COR-L47 (cell line): Measurements from ENCODE around the gene MAGIX.

ENCODE experiments used
- DNase-seq: peaks from one replicate; lab custom pipeline; 2025; lab: John Stamatoyannopoulos, UW

MAGIX gene

DNA sequence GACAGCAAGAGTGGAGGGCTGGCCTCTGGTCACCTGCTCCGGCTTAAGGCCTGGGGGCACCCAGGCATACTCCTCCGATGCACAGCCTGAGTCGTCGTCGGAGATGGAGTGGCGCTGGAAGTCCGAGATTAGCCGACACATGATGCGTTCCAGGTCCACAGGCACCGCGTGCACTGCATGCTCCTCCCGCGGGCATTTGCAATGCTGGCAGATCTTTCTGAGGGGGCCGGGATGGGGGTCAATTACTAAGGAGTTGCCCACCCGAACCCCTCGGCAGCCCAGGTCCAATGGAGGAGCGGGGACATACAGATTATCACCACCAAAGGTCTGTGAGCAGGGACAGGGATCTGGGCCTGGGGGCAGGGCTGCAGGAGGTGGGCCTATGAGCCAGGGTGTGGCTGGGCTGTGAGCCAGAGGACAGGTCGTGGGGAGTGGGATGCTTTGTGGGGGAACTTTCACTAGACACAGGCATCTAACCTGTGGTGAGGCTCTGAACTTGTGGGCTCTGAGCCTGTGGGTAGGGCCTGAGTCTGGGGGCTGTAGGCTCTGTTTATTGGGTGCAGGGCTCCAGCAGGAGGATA is 21.2 kb downstream of the MAGIX start:
- no peak for DNase-seq

DNA sequence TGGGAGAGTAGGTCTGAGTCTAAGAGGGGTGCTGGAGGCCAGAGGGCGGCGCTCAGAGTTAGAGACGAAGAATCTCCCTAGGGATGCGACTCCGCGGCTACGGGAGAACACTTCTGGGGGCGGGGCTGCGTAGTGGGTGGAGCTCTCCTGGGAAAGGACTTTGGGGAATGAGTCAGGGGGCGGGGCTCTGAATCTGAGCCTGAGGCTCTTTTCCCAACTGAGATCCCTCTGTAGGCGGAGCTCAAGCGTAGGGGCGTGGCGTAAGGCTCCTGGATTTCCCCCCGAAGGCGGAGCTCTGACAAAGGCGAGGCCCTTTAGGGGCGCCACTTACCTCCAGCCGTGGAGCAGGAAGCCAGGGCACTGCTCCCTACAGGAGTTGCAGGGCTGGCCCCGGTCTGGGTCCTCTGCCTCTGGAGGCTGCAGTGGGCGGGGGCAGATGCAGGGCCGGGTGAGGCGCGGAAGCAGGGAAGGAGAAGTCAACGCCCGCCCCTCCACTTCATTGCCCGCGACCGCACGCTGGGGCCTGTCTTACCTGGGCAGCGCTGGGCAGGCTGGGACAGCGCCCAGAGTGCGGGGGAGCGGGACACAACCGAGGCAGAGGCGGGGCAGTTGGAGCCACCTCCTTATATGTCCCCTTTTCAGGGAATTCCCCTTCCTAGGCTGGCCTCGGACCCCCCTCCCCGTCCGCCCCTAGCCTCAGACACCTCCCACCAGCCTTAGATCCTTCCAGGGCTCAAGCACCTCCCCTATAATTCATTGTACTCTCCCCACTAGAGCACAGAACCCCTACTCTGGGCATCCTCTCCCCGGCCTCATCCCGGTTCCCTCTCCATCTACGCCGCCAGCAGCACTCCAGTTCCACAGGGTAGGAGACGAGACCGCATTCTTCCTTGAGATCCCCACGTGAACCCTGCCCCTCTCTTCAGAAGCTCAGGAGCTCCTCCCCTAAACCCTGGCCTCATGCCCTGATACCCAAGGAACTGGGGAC is 22.0 kb downstream of the MAGIX start:
- DNase-seq = peak; percentile 86

DNA sequence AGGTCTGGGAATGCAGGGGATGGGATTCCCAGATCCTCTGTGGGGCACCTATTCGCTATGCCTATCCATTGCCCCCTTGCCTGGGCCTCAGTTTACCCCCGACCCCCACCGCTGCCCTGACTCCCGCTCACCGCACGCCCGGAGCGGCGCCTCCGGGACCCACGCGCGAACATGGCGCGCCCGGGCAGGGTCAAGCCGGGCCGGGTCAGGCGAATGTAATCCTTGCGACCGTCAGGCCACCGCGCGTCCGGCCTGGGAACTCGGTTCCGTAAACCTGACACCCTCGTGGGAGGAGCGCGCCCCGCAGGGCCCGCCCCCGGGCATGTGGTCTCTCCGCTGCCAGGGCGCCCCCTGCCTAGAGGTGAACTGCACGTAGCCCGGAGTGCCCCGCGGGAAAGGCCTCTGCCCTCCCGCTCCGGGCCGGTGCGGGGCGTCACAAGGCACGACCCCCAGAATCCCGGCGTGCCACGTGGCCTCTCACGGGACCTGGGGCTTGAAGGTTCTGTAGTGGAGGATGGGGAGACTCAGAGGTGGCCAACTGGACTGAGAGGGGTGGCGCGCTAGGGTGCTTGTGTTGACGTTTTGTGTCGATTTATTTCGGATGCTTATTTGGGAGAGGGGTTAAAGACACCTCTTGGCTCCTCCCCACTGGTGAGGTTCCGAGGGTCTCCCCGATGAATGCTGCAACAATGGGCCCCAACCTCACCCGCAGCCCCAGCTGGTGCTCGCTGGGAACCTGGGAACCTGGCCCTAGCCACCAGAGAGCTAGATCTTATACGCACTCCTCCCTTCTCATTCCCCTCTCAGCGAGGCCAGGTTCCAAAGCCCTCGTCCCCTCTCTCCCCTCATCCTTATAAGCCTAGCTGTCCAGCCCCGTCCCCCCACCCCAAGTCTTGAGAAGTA is 23.8 kb downstream of the MAGIX start, which contains the start of gene PRICKLE3:
Gene PRICKLE3, minus strand, starts transcription at position 249 of the 903 bp plus-strand sequence. Its CDS starts 76 bp downstream, at position 173.
- DNase-seq = peak; percentile 15

DNA sequence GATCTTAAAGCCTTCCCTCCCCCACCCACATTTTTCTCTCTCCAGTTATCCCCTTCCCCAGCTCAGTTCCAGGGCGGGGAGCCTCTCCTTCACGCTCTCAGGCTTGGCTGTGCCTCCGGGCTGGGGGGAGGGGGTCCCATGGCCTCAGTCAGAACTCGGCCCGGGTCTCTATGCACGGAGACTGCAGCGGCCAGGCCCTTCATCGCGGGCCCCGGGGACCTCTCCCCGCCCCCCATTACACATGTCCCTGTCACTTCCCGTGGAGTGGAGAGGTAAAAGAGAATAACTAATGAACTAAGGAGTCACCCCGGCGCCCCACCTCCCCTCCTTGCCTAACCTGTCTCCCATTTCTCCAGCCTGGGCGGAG is 24.5 kb downstream of the MAGIX start:
- no peak for DNase-seq

DNA sequence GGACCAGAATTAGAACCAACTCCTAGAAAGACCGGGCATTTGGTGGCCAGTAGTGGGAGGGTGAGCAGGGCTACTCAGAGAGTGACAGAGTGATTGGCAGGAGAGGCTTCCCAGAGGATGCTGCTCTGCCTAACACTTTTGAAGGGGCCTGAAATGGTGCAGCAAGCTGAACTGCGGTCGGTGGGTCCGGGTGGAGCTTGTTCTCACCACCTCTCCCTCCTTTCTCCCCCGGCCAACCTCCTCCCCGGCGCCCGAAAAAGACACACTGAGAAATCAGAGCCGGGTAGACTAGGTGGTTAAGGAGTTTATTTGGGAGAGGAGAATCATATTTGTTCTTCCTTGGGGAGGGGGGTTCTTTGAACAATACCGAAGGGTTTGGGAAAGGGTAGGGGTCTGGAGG is 25.0 kb downstream of the MAGIX start:
- DNase-seq = no peak

DNA sequence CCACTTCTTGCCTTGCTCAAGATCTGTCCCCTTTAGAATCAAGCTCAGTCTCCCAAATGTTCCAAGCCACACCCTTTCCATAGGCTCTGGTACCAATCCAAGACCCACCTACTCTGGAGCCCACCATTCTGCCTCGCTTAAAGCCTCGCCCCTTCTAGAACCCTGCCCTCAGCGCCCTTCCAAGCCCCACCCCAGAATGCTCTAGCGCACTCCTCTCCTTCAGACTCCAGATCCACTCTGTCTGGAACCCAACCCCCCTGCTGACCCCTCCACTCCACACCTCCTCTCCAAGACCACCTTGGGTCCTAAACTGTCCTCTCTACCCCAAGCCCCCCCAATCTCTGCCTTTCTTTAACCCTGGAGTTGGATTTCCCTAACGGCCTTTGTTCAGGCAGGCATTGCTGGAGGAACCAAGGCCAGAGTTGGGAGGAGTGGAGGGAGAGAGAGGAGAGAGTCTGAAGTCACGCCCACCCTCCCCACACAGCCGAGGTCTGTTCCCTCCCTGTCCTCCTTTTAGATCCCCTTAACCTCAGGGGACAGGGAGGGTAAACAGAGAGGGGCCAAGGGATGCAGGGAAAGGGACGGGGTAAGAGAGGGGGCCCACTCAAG is 26.0 kb downstream of the MAGIX start:
- no peak for DNase-seq

DNA sequence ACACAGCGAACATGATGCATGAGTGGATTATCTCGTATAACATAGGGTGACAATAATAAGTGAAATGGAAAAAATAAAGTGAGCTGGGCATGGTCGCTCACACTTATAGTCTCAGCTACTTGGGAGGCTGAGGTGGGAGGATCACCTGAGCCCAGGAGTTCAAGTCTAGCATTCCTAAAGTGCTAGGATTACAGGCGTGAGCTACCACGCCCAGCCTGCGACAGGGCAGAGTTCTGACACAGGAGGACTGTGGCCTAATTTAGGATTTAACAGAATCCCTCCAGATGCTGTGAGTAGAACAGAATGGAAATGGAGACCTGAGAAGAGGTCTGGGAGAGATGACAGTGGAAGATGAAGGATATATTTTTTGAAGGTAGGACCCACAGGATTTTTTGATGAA is 27.0 kb downstream of the MAGIX start:
- DNase-seq = no peak

DNA sequence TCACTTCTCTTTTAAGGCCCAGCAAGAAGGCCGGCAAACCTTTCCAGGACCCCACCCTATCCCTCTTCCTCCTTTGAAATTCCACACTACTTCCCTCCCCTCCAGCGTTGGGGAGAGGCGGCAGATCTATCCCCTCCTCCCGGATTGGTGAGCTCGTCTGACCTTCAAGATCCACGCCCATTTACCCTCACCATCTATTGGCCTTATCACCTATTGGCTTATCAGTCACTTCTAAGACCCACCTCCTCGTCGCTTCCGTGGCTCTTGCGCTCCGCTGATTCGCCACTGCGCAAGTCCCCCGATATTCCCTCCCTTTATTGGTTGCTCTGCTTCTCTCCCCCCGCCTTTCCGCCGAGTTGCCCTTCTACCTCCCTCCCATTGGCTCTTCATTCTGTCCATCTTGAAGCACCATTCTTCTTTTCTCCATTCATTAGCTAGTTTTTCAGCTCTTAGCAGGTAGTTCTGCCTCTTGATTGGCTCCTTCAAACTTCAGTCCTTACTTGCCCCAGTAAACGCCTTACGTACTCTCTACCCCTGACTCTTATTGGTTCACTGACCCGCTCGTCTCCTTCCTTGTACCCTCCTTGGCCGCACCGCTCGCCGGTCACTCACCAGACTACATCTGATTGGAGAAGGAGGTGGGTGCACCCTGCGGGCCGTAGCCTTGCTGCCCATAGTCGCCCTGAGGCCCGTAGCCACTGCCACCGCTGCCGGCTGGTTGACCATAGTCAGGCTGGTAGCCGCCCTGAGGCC is 28.4 kb downstream of the MAGIX start:
- peak; percentile 92 for DNase-seq

DNA sequence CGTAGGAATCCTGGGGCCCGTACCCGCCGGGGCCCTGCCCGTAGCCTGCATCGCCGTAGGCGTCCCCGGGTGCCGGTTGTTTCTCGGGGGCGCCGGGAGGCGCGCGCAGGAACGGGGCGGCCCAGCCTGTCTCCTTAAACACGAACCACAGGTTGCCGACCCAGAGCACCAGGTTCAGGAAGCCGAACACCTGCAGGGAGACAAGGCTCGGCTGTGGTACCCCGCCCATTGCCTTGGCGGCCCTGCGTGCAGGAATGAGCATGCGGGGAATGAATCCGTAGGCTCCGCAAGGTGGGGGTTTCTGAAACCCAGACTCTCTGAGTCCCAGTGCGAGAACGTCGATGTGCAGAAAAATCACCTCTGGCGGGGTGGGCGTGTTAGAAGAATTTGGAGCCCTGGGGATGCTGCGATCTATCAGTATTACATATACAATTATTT is 29.0 kb downstream of the MAGIX start:
- no peak for DNase-seq

DNA sequence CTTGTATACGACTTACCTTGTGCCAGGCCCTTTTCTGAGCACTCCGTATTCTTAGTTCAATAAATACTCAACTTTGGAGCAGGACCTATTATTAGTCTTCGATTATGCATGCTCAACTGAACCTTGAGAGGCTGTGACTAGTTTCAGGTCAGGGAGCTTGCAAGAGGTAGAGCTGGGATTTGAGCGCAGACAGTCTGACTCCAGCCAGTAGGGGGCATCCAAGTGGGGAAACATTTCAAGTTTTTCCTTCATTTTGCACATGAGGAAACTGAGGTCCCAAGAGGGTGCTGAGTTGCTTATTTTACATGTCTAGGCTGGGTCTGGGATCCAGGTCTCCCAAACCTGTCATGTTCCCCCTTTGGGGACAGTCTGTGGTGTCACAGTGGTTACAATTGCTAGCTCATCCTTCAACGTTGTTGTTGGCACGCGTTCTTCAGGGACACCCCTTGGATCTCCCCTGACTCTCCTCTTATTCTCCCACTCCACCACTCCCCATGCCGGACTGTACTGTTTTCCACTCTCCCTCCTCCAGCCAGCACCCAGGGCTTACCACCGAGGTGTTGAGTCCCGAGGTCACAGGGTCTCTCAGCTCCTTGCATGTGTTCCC is 30.3 kb downstream of the MAGIX start:
- no peak for DNase-seq

DNA sequence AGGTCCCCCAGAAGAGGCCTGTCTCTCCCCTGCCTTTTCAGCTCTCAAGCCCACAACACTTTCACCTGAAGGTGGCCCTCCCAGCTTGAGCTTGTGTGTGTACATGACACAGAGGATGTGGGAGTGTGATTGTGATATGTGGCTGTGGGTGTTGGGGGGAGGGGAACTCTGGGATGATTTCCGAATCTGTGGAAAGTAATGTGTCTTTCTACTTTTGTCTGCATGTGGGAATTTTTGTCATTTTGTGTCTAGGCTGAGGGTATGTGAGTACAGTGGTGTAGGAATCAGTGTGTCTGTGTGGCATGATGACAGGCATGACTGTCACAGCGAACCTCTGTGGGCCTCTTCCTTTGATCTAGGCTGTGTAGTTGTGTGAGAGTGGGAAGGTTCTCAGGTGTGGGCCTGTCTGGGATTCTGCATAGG is 31.0 kb downstream of the MAGIX start:
- no peak for DNase-seq

DNA sequence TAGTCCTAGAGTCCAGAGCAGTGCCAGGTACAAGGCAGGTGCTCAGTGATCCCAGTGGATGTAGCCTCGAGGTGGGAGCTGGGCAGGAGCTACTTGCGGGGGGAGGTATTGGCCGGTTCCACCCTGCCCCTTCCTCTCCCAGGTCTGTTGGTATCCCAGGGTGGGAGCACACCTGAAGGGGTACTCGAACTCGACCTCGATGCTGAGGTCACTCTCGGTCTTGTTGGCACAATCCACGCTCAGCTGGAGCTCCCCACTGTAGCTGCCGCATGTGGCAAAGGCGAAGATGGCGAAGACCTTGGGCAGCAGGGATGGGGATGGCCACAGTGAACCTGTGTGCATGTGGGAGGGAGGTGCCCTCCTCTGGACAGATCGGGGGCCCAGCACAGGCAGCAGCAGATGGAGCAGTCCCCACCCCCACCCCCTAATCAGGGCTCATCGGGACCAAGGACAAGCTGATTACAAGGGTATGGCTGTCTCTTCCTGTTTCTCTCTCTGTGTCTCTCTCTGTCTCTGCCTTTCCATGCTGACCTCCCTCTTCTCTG is 35.1 kb downstream of the MAGIX start:
- DNase-seq = no peak

DNA sequence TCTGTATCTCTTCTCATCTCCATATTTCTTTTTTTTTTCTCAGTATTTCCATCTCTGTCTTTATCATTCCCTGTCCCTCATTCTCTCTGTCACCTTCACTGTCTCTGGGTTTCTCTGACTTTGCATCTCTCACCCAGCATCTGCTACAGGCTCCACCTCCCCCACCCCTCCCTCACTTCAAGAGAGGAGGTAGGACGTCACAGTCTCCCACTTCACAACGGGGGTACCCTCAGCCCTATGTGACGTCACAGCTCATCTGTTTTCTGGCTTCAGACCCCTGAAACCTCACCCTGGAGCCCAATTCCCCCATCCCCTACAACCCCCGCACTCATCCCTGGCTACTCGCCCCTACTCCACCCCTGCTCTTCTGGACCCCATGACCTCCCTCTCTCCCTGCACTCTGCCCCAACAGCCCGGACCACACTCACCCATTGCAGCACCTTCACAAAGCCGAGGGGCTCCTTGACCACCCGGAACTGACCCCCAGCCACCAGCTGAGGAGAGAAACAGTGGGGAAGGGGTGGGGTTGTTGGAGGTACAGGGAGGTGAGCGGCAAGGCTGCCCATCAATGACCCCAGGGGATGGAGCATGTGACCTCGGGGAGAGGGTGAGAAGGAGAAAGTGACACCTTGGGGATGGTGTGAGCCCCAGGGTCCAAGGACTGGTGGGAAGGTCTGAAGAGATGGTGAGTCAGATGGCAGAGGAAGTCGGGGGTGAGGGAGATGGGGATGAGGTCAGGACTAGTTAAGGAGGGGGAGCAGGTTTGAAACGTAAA is 36.2 kb downstream of the MAGIX start:
- DNase-seq = no peak

DNA sequence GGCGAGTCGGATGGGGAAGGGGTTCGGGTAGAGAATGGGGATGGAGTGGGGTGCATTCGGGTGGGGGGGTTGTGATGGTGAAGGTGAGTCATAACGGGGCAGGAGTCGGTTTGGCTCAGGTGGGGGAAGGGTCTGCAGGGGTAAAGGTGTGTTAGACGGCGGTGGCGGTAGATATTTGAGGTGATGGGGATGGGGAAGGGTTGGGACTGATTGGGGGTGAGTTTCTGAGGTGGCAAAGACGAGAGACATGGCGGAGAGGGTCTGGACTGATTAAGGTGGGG is 36.7 kb downstream of the MAGIX start:
- DNase-seq = no peak

DNA sequence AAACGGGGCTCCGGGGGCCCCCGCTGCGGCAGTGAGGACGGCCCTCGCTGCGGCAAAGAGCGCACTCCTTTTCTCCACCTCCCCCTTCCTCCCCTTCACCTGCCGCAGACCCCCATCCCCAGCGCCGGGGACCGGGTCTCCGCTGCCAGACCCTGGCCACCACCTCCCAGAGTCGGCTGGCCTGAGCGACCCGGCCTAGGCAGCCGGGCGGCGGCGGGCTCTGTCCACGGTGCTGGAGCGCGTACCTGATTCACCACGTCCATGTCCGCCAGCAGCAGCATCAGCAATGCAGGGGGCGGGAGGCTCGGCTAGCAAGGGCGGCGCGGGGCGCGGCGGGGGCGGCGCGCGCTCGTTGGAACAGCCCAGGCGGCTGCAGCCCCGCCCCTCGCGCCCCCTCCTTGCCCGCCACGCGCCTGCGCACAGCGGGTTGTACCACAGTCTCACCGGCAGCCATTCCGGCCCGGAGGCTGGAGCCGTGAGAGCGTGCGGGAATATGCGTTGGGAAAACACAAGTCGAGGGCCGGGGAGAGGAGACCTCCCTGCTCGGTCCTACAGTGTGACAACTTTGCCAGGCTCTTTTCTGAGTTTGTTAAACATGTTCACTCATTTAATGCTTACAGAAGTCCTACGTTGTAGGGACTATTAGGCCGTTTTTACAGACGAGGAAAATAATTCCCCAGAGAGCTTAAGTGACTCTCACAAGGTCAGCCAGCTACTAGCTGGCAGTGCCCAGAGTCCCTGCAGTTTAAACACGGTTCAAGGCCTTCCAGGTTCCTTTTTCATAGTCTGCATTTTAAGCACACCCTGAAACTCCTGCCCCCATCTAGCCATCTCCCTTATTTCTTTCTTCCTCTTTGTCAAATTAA is 37.6 kb downstream of the MAGIX start, which contains the start of gene SYP:
Gene SYP, minus strand, starts transcription at position 288 of the 866 bp plus-strand sequence. Its CDS starts 7 bp downstream, at position 281.
- peak; percentile 69 for DNase-seq

DNA sequence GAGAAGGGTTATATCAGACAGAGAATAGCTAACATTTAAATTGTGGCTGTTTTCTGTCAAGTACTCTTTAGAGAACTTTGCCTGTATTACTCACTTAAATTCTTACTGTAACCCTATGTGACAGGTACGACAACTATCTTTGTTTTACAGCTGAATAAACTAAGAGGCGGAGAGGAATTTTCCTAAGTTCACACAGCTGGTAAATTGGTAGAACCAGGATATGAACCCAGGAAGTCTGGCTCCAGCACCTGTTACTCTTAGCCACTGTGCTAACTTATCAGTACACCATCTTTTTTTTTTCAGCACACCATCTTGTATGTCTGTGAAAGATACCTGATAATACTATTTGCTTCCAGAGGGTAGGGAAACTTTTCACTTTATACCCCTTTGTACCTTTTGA is 39.5 kb downstream of the MAGIX start:
- DNase-seq = no peak

DNA sequence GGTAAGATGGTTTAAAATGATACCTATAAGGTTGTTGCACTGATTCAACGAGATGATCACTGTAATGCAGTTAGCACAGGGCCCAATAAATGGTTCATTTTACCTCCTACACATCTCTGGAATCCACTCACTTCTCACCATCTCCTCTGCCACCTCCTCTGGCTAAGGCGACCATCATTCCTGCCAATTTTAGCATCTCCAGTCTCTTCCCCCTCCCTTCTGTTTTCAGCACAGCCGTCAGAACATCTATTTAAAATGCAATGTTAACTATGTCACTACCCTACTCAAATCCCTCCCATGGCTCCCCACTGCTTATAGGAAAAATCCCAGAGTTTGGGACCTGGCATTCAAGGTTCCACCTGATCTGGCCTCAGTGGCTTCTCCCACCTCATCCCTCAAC is 41.0 kb downstream of the MAGIX start:
- DNase-seq = no peak

DNA sequence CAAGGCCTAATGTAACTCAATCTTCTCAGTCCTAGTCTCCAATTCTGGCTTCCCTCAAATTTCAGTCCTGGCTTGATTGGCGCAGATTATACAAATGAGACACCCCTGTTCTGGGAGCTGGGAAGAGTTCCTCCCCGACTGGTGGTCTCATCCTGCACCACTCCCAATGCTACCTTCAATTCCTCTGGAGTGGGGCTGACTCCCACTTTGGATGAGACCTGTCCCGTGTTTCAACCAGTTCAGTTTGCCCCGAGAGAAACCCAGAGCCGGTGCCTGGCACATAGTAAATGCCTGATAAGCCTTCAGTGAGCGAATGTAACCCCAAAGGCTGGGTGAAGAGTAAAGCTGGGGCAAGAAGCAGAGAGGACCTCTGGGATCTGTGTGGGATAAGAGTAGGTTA is 41.5 kb downstream of the MAGIX start:
- no peak for DNase-seq

DNA sequence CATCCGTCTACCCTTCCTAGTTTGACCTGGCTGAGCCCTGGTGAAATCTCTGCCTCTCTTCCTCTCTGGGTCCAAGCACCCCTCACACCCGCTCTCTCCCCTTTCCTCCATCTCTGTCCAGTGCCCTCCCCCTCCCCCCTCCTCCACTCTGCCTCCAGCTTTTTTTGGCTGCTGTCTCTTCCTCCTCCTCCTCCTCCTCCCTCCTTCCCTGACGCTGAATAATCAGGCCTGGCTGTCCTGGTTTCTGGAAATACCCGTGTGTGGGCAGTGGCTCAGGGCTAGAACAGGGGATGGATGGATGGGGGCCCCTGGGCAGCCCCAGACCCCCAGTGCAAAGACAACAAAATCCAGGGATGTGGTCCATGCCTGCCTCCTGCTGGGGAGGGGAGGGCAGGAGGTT is 42.2 kb downstream of the MAGIX start:
- DNase-seq = no peak
